Uterus (tissue), 2 donors: ENCODE data around the gene ZIC4.

Source experiments
- CTCF ChIP-seq, 4 experiments: fragments of 200-600 bp in 2 of 4; fragments of 450-650 bp in 2 of 4; sonication (generic) in 2 of 4; IDR thresholded peaks; one replicate each; pipeline ENCODE4 v1.5.1; 2016 to 2019; ENCODE audit warnings: antibody characterized with exemption in 4 of 4, mild to moderate bottlenecking in 2 of 4, moderate library complexity in 1 of 4
- POLR2A ChIP-seq, 2 donors: fragments of 450-650 bp; IDR thresholded peaks; one replicate each; pipeline ENCODE4 v1.6.1; 2016; ENCODE audit warnings: antibody characterized with exemption in 2 of 2, mild to moderate bottlenecking in 1 of 2, moderate library complexity in 1 of 2

- TF ChIP-seq CTCF (IDR thresholded peaks at IDR 0.05): no peak
- no peak for TF ChIP-seq POLR2A (IDR thresholded peaks at IDR 0.05)
Observed at GRCh38 chr3:147396712-147397046, 9.7 kb downstream of the ZIC4 start.
